H4 (cell line): ENCODE data around the gene VPS13C. TPM values are rescaled to one million over a fixed set of nuclear protein-coding genes. Genes with fewer than 3 reads are reported as not detected.

ENCODE experiments used
- DNase-seq: peaks from one replicate; pipeline ENCODE4 v3.0.0-alpha.2; 2015; ENCODE audit warnings: low spot score
- total RNA-seq: library from RNA; depleted of rRNA; stranded (reverse); fragments of >200 nt; shearing (Covaris generic); gene quantifications from 2 replicates; pipeline ENCODE4 v1.2.3, GENCODE V29; 2014; rRNA removed

Gene VPS13C
- 16.8 and 17.2 TPM in 2 replicates for total RNA-seq

- peak; percentile 87 for DNase-seq
These were observed at the start of gene VPS13C for GRCh38 chr15:62060113-62060895. Gene VPS13C (minus strand): TSS chr15:62060447. CDS start chr15:62060374, 73 bp downstream.

- DNase-seq: no peak
These were observed 49.2 kb upstream of the VPS13C start for GRCh38 chr15:62109437-62109836.

- DNase-seq: no peak
These were observed 48.2 kb upstream of the VPS13C start for GRCh38 chr15:62108411-62108810.

DNA sequence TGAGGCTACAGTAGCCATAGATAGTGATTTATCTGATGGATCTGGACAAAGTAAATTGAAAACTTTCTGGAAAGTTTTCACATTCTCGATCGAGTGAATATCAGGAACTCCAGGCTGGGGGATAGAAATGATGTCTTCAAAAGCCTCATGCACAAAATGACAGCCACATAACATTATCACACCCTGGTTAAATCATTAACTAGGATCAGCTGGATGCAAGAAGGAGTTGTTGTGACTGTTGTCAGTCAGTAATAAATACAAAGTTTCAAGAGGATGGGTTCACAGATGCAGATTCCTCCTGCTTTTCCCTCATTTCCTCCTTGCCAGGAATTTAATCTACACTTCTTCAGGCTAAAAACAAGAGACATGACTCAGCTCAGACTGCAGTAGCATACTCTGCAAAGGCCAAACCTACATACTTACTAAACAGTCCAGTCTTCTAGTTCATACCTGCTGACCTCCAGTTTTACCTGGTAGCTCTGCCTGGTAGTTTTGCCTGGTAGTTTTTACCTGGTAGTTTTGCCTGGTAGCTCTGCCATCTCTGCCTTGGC lies 47.4 kb upstream of the VPS13C start:
- no peak for DNase-seq

DNA sequence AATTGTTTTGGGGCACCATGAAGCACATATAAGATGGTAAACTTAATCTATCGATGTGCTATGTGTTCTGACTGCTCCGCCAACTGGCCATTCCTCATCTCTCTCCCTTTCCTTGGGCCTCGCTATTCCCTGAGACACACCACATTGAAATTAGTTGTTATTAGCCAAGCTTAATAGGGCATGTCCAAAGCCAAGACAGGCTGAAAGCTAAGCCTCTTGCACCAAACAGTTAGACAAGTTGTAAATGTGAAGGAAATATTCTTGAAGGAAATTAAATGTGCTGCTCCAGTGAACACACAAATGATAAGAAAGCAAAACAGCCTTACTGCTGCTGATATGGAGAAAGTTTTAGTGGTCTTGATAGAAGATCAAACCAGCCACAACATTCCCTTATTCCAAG lies 45.8 kb upstream of the VPS13C start:
- DNase-seq: no peak

DNA sequence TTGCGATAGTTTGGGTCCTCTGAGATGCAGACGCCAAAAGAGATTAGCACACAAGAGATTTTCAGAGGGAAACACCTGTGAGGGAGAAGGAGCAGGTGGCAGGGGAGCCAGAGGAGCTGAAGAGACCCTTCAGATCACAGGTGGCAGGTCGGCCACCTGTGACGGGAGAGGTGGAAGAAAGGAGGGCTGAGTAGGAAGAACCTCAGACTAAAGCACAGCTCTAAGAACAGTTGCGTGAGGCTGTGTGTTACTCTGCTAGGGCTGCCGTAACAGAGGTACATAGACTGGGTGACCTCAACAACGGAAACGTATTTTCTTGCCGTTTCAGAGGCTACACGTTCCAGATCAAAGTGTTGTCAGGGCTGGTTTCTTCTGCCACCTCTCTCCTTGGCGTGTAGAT lies 45.0 kb upstream of the VPS13C start:
- no peak for DNase-seq

DNA sequence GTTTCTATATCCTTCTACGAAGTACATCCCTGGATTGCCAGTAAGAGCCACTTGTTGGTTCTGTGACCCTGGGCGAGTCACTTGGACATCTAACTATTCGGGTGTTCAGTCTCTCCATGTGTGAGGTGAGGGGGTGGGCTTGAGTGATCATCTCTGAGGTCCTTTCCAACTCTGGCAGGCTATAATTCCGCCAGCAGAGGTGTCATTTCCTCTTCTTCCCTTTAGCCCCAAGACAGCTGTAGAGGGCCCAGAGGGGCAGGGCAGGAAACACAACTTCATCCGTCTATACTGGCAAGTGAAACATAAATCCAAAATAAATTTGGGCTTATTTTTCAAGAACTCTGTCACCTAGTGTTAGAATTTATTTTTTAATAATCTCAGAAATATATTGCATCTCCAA lies 44.6 kb upstream of the VPS13C start:
- DNase-seq: no peak

DNA sequence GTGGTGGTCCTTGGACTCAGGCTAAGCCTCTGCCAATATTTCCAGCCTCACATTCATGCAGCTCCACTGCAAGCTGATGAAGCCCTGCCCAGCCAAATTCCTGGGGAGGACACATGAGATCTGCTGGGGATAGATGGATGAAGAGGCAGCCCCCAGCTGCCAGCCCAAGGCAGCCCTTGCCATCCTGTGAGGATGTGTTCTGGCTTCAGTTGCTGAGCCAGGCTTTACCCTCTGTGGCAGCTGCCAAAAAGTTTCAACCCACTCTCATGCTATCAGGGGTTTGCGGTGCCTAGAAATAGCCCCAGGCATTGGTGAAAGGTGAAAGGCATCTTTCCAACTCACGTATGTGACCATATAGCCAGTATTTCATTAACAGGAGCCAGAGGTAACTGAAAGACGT lies 44.2 kb upstream of the VPS13C start:
- no peak for DNase-seq

GRCh38 chr15:62103431-62103830 lies 43.2 kb upstream of the VPS13C start:
- peak; percentile 52 for DNase-seq

- DNase-seq: peak; percentile 44
These were observed 38.9 kb upstream of the VPS13C start for GRCh38 chr15:62099094-62099601.

DNA sequence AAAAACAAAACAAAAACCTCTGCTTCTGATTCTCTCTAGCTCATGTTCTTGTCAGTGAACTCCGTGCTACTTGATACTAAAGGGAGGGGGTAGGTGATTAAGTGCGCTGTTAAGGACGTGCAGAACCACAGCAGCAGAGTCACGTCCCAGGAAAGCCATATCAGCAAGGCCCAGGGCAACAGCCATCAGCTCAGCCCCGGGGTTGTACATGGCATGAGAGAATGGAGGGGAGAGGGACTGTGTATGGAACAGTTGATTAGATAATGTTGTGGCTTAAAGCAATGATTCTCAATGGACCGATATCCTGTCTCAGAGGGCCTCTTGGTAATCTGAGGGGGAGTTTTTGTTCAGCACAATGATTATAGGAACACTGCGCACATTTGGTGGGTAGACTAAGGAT lies 34.1 kb upstream of the VPS13C start:
- no peak for DNase-seq

GRCh38 chr15:62093809-62094208 lies 33.6 kb upstream of the VPS13C start:
- DNase-seq: no peak

- no peak for DNase-seq
These were observed 30.7 kb upstream of the VPS13C start for GRCh38 chr15:62090988-62091387.

GRCh38 chr15:62089616-62090015 lies 29.4 kb upstream of the VPS13C start:
- no peak for DNase-seq

- no peak for DNase-seq
These were observed 28.1 kb upstream of the VPS13C start for GRCh38 chr15:62088353-62088693.

GRCh38 chr15:62087671-62088352 lies 27.6 kb upstream of the VPS13C start:
- DNase-seq: no peak

- no peak for DNase-seq
These were observed 25.5 kb upstream of the VPS13C start for GRCh38 chr15:62085740-62086139.

DNA sequence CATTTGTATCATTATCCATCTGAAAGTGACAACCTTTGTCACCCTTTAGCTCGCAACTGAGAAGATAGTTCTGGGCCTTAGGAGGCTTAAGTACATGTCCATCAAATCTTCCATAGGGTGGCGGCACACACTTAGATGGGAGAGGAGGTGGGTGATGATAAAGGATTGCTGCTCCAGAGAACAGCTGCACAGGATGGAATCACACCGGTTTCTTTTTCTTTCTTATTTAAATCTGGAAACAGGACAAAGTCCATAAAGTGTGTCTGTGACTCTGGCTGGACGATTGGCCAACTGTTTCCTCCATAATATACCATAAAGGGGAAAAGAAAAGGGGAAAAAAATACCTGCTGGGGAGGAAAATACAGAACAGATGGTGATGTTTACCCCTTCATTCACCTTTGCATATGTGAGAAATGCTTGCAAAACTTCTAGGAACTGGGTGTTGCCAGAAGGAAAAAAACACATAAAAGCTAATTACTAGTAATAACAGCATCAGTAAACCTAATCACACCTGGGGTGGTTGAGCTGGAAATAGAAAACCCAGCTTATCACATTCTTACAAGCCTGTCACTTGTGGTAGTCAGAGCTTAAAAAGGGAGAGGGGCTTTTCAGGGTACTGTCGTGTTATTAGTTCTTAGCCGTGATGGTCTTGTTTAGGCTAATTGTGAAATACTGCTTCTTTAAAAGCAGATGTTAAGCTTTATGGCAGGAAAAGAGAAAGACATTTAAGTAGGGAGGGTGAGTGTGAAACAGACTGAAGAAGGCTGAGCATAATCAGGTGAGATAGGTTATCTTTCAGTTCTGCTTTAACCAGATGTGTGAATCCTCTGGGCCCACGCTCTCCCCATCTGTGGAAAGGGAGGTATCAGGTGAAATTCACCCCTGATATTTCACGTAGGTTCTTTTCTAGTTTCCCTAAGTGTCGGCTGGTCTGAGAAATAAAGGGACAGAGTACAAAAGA lies 23.2 kb upstream of the VPS13C start:
- no peak for DNase-seq

- no peak for DNase-seq
These were observed 19.3 kb upstream of the VPS13C start for GRCh38 chr15:62079594-62079993.

DNA sequence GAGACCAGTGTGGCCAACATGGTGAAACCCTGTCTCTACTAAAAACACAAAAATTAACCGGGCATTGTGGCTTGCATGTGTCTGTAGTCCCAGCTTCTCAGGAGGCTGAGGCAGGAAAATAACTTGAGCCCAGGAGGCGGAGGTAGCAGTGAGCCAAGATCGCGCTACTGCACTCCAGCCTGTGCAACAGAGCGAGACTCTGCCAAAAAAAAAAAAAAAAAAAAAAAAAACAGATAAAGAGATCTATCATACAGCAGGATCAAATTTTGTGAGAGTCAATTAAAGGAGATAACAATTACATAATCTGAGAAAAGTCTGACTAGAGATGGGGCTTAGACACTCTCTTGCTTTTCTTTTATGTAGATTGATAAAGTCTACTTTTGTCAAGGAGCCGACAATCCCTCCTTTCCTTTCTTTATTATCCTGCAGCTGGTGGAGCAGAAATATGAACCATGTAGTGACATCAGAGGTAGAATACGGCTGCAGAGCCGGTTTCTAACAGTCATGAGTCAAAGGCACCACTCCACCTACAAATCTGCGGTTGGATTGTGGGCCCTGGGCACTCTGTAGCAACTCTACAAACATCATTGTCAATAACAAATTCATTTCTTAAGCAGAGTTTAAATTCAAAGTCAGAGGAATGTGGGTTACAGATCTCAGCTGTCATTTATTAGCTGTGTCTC lies 15.5 kb upstream of the VPS13C start:
- peak; percentile 39 for DNase-seq

DNA sequence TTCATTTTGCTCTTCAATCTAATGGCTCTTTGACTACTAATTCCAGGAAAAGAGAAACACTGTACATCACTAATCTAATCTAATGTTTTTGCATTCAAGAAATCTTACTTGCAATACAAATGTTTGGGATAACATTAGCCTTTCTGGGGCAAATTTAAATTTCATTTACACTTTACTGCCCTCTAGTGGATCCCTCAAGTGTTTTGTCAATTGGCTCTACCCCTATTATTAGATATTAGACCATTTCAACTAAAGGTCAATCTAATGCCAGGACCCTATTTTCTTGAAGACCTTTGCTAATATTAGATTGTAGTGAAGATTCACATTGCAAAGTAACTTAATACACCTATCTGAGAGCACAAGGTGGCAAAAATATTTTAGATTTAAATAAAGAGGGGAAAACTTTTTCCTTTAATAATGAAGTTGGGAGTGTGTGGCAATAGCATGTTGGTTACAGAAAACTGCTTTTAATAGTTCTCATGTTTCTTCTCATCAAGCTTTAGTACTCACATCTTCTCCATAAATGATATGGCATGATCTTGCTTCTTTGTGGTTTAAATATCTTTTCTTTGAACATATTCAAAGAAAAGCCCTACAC lies 11.6 kb upstream of the VPS13C start:
- DNase-seq: peak; percentile 18
